H4 (cell line): ENCODE measurements around the gene CKAP4. TPM values are rescaled to one million over a fixed set of nuclear protein-coding genes. Genes with fewer than 3 reads are reported as not detected.

Experiments
- DNase-seq: peaks from one replicate; pipeline ENCODE4 v3.0.0-alpha.2; 2015; ENCODE audit warnings: low spot score
- total RNA-seq: library from RNA; depleted of rRNA; stranded (reverse); fragments of >200 nt; shearing (Covaris generic); gene quantifications from 2 replicates; pipeline ENCODE4 v1.2.3, GENCODE V29; 2014

Gene CKAP4
- total RNA-seq, 1 experiment from 2014 or later, result 149 TPM

DNA sequence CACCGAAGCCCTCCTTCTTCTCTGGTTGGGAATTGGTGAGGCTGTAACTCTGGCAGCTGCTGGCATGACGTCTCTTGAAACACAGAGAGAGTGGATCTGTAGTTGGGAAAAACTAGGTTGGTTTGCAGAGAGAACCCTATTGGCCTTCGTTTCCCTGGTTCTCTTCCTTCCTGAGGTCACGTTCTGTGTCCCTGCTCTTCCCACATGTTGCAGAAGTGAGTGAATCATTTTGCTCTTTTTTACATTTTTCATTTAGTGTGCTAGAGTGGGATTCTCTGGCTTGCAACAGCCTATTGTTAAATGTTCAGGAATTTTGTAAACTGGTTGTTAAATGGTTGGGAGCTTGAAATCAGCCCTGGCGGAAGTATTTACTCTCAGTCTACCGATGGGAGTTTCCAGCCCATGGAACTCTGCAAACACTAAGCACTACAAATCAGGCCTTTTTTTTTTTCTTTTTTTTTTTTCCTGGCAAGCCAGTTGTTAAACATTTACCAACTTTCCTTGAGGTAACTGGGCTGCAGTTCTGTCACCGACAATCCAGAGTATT, 26.8 kb upstream of the CKAP4 start:
- no peak for DNase-seq

DNA sequence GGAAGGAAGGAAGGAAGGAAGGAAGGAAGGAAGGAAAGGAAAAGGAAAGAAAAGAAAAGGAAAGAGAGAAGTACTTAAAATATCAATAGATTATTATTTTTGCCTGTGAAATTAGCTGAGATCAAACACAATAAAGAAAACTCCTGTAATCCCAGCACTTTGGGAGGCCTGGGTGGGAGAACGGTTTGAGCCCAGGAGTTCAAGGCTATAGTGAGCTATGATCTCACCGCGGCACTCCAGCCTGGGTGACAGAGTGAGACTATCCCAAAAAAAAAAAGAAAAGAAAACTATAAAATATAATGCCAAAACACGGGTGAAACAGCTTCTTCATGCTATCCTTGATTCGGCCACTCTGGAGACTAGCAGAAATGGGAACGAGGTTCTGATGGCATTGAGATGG, 26.2 kb upstream of the CKAP4 start:
- no peak for DNase-seq

DNA sequence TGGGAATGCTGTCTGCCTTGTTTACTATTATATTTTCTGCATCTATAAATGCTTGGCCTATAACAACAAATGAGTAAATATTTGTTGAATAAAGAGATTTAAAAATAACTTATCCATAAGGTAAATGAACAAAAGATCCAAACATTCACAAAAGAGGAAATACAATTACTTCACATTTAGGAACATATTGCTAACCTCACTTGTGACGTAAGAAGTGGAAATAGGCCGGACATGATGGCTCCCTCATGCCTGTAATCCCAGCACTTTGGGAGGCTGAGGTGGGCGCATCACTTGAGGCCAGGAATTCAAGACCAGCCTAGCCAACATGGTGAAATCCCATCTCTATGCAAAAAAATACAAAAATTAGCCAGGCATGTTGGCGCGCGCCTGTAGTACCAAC, 25.7 kb upstream of the CKAP4 start:
- DNase-seq, result no peak

DNA sequence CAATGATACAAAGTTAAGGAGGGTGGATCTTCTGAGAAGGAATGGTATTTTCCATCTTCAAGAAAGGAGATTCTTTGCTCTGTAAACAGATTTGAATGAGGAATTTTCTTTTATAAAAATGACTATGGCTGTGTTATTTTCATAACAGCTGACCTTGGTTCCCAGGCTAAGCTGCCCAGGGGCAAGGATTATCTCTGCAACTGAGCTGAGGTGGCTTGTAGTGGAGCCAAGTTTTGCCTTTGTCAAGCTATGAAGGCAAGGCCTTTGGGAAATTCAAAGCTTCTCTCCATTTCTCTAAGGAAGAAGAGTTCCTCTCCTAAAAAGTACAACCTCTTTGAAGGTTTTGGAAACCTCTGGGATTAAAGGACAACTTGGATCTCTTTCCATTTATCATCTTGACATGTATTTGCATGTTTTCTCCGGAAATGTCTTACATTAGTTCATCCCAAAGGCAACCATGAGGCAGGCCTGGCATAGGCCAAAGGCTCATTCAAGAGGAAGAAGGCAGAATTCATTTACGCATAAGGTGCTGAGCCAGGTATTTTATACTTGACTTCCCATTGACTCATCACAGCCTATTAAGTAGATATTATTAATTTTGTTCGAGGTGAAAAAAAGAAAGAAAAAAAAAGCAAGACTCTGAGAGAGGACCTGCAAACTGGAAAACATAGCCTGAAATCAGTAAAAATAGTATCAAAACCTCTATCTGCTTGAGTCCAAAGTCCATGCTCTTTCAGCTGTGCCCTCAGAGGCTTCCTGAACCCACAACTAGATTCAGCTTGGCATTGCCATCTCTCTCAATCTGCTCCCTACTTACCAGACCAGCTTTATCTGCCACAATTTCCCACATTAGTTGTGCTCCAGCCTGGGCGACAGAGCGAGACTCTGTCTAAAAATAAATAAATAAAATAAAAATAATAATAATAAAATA, 24.0 kb upstream of the CKAP4 start:
- DNase-seq, result no peak

DNA sequence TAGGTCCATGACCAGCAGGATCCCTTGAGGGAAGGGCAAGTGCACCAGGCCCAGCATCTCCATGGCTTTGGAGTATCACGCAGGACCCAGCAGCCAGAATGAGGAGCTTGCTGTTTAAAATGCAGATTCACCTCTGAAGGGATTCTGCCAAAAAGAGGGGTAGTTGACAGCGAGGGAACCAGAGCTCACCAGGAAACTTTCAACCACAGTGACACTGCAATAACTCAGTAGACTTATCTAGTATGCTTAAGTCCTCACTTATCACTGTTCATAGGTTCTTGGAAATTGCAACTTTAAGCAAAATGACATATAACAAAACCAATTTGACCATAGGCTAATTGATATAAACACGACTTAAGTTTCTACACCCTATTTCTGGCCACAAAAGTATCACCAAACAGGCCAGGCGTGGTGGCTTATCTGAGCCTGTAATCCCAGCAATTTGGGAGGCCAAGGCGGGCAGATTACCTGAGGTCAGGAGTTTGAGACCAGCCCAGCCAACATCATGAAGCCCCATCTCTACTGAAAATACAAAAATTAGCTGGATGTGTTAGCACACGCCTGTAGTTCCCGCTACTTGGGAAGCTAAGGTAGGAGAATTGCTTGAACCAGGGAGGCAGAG, 21.4 kb upstream of the CKAP4 start:
- DNase-seq, result no peak

DNA sequence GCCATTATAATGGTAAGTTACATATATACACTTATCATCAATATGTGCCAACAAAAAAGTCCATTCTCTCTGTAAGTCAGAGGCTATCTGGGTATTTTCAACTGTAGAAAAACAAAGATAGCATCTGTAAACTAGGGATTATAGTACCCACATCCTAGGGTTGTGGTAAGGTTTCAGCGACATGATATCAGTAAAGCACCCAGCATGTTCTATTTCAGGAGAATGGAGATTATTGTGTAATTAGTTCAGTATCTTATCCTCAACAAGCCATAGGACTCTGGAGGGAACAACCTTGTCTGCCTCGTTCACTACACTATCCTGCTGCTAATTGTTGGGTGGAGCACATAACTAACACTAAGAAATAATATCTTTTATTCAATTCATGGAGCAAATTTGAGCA, 19.7 kb upstream of the CKAP4 start:
- no peak for DNase-seq

DNA sequence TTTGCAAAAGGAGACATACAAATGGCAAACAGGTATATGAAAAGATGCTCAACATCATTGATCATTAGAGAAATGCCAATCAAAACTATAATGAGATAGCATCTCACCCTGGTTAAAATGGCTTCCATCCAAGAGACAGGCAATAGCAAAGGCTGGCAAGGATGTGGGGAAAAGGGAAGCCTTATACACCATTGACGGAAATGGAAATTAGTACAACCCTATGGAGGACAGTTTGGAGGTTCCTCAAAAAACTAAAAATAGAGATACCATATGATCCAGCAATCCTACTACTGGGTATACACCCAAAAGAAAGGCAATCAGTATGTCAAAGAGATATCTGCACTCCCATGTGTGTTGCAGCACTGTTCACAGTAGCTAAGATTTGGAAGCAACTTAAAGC, 17.3 kb upstream of the CKAP4 start:
- DNase-seq, result no peak

DNA sequence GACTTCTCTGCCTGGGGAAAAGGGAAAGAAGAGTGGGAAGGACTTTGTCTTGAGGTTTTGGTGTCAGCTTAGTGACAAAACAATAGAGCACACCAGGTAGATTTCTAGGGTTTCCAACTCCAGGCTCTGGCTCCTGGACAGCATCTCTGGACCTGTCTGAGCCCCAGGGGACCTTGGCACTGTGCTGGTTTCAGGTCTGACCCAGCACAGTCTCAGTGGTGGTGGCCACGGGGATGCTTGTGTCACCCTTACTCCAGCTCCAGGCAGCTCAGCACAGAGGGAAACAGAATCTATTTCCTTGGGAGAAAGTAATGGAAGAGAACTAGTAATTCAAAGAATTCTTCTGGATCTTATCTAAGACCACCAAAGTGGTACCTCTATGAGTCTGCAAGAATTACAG, 11.1 kb upstream of the CKAP4 start:
- no peak for DNase-seq

DNA sequence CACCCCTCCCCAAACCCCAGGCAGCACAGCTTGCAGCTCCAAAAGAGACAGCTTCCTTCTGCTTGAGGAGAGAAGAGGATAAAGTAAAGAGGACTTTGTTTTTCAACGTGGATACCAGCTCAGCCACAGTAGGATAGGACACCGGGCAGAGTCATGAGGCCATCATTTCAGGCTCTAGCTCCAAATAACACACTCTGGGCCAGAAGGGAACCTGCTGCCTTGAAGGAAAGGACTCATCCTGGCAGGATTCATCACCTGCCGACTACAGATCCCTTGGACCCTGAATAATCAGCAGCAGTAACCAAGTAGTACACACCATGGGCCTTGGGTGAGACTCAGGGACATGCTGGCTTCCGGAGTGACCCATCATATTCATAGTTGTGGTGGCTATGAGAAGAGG, 10.4 kb upstream of the CKAP4 start:
- DNase-seq, result no peak

DNA sequence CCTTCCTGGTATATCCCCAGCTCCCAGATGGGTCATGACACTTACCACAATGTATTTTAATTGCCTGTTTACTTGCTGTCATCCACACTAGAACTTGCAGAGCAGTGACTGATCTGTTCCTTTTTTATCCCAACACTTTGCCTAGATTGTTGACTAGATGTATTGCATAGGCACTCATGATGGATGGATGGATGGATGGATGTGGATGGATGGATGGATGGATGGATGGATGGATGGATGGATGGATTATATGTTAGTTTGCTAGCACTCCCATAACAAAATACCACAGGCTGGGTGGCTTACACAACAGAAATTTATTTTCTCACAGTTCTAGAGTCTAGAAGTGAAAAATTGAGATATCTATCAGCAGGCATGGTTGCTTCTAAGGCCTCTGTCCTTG, 8.7 kb upstream of the CKAP4 start:
- no peak for DNase-seq

DNA sequence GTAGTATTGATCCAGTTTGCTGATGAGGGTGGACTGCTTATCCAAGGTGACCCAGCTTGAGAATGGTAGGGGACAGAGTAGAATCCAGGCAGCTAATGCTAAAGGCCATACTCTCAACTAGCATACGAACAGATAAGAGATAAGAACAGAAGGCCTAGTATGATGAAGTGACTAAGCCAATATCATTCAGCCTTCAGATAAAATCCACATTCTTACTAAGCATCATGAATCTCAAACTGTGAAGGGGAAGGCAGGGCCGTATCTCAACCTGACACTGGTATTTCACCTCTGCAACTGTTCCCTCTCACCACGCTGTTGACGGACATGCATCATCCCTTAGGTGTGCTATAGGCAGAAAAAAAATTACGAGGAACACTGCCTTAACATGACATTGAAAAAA, 8.1 kb upstream of the CKAP4 start:
- no peak for DNase-seq

DNA sequence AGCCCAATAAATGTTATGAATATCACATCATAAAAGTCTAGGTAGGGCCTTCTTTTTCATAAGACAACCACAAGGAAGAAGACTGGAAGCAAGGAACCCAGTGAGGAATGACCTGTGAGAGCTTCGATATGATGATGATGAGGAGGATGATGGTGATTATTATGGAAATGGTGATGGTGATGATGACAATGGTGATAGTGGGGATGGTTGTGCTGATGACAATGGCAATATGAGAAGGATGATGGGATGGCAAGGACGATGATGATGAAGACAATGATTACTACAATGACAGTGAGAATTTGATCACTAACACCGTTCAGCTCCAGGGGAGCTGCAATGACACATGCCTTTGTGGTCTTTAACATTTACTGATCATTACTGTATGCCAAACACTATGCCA, 7.7 kb upstream of the CKAP4 start:
- DNase-seq, result no peak

DNA sequence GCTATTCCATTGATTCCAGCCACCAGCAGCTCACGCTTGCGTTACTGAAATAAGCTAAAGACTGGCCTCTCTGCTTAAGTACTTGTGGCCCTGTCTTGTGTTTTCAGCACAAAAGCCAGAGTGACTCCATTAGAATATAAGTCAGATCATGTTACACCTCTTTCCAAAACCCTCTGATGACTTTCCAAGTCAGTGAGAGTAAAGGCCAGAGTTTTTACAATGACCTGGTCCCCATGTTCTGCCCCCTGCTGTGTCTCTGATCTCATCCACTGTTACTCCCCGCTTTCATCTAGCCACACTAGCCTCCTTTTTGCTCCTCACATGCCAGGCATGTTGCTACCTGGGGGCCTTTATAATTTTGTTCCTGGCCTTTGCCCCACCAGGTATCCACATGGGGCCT, 6.9 kb upstream of the CKAP4 start:
- no peak for DNase-seq

DNA sequence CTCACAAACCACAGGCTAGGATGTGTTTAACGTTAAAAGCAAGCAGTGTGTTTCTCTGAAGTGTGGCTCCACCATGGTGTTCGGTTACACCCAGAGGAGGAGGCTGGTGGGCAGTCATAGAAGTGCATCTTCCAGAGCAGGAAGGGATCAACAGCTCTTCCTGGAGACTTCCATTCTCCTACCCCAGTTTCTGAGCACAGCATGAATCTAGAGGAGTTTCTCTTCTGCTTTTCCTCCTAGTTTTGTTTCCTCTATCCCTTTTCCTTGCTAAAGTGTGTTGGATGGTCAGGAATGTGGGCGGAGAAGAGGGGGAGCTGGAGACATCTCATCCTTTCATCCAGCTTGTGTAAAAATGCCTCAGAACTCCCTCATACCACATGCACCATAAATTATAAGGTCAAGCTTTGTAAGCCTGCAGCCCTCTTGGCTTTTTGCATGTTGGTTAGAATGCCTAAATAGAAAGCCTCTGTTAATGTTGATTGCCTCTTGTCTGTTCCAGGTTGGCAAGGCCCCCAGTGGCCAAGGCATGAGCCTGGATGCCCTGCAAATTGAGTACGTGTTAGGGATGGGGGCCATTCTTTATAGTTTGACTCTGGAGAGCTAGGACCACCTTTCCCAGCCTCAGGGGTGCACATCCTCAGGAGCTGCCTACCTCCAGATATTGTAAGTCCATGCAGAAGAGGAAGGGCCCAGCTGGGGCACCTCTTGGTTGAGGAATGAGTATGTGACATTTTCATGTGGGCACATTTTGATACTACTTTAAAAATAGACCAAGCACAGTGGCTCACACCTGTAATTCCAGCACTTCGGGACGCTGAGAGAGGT, 4.0 kb upstream of the CKAP4 start:
- DNase-seq, result peak; percentile 47

DNA sequence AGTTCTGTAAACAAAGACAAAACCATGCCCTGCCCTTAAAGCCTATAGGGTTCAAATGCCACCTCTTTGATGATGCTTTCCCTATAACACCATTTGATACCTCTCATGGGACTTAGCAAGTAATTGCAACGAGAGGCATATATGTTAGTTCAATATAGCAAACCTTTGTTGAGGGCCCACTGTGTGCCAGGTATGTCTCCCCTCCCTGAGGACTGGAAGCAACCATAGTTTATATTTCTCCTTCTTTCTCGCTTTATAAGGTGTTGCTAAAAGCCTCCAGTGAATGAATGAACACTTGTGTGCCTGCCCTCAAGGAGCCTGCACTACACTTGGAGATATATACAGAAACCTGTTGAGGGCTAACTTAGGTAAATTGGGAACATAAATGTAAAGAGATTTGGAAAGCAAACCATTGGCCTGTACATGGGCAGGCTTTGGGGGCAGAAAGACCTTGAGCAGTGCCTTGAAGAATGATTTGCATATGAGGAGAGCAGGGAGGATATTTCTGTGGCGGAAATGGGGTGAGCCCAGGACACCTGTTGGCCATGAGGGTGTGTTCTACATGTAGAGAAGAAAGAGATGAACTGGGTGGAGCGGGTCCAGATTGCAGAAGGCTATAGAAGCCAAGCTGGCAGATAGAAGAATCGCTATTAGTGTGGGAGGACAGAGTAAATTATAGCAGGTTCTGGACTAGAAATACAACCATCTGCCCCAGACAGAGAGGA, 1.8 kb upstream of the CKAP4 start:
- no peak for DNase-seq

DNA sequence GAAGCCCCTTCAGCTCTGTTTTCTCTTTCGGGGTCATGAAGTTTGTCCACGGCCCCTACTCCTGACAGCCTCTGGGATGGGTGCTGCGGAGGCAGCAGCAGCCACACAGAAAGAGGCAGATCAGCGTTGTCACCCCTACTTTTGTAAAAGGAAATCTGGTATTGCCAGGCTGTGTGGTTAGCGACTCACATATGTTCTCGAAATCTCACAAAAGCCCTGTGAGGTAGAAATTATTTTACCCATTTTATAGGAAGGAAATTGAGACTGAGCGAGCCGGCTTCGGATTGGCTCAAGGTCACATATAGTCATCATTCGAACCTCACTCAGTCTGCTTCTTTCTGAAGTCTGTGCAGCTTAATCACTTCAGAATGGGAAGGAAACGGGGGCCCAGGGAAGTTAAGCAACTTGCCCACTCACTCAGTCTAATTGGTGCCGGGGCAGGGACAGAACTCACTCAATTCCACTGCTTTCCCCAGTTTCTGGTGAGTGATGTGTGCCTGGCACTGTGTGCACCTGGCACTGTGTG, 1.1 kb upstream of the CKAP4 start:
- no peak for DNase-seq

DNA sequence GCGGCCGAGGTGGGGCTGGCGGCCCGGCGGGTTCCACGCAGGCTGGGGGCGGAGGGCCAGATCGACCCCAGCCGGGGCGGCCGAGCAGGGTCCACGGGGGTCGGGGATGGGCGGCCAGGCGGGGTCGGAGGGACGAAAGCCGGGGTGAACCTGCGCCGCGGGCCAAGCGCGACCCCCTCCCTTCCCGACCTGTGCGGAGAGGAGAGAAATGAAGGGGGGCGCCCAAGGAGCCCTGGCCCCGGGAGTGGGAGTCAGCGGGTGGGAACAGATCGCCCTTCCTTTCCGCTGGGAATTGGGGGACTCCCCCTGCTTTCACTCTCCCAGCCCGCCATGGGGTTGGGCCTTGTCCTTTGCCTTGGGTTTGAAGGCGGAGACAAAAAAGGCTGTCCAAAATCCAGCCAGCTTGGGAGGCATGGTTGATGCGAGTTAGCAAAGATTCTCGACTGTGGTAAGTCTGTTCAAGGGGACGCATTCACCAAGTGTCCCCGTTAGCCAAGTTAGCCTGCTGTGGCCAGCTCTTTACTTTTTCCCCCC, 559 bp upstream of the CKAP4 start:
- peak; percentile 51 for DNase-seq

DNA sequence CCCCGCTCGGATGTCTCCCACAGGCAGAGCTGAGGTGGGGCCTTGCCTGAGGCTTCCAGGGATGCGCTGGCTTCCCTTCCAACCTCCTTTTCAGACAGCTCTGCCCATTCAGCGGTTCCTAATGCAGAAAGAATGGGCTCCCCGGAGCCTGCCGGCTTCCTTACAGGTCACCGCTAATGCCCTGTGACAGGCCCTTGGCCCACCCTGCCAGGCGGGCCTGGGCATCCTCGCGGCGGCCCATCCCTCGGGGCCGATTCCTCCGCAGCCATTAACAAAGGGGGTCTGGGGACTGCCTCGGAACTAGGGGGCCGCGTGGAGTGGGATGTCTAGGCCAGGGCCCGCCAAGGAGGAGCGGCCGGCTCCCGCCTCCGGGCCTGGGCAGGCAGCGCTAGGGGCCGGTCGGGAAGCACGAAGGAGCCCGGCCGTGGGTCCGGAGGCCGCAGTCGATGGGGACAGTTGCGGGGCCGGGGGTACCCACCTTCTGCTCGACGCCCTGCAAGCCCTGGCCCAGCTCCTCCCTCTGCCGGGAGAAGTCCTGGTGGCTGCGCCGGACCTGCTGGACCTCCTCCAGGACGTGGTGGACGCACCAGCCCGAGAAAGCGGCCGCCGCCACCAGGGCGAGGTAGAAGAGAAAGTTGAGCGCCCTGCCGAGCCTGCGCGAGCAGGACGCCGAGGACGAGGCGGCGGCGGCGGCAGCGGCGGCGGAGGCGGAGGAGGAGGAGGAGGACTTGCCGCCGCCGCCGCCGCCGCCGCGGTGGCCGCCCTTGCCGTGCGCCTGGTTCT, 738 bp downstream of the CKAP4 start:
- no peak for DNase-seq

DNA sequence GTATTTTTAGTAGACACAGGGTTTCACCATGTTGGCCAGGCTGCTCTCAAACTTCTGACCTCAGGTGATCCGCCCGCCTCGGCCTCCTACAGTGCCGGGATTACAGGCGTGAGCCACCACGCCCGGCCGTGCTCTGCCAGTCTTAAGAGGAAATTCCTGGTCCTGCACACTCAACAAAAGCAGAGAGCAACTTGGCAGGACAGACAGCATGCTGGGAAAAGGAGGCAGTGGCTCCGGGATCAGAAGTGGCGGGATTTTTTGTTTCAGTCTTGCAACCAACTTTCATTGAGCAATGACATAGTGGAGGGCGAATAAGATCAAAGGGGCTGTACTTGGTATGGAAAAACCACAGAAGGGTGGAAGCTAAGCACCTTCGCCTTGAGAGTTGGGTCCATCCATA, 2.1 kb downstream of the CKAP4 start:
- DNase-seq, result peak; percentile 87

DNA sequence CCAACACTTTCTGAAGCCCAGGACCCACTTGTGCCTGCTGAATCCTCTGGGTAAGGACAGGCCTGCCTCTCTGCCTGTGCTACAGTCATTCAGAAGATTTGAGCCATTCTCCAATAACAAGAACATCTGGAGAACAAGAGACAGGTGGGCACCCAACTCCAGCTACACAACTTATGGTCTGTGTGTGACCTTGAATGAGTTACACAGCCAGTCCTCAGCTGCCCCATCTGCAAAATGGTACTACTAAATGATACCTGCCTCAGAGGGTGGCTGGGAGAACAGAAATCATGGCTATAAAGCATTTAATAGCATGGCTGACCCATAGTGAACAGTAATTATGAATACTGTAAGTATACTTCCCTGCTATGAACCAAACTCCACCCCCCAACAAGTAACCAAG, 4.2 kb downstream of the CKAP4 start:
- DNase-seq, result no peak
